ENCODE data around the gene ACSL1. TPM values are rescaled to one million over a fixed set of nuclear protein-coding genes. Genes with fewer than 3 reads are reported as not detected.
A peak's percentile ranks its signal among the peaks of the same experiment; 100 is the strongest.
"Not testable (repeated sequence)": the region's sequence is repeated elsewhere in the genome, so short reads cannot be mapped to it uniquely, and the experiment has no call there.

Gene ACSL1
- total RNA-seq, 1 experiment from 2014 or later = 56.3 TPM

DNA sequence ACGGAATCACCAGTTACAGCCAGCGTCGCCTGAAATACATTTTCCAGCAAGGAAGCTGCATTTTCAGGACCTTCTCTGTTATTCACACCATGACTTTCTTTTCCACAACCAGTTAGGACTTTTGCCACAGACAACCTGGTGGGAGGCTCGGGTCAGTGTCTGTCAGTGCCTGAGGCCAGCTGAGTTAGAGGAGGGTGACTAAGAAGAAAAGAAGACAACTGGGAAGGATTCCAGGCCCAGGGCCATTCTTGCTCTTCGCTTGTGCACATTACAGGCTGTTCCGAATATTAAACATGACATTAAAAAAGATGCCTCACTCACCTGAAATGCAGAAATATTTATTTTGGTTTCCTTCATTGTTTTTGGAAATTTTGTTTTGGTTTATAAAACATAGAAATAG is 70.5 kb downstream of the ACSL1 start:
- no peak for DNase-seq (ENCODE audit: low spot score)

DNA sequence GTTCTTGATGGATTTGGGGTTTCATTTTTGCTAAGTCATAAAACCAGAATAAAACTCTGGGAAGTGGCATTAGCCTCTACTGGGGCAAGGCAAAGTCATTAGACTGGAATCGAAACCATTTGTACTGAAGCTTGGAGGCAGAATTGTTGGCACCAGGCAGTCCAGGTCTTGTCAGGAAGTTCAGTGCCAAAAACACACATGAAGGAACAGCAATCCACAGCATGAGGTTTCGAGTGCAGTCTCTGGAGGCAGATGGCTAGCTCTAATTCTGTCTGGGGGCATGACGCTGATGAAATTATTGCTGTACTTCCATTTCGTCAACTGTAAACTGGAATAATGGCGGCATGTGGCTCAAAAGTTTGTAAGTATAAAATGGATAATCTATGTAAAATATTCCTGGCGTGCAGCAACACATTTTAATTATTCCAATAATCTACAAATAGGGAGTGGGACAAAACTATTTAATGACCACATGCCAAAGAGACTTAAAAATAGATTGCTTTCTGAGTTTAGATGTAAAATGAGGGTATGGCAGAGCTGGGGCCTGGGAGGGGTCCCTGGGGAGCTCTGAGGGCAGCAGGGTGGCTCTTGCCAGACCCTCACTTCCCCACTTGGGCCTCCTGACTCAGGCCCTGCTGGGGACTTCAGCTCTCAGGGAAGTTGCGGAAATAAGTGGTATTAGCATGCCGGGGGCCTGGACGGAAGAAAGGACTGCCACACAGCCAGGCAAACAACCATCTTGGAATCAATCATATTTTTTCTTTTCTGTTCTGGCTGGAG is 73.1 kb downstream of the ACSL1 start:
- no peak for DNase-seq (ENCODE audit: low spot score)

- no peak for DNase-seq (ENCODE audit: low spot score)
Observed at GRCh38 chr4:184751585-184751956, 74.2 kb downstream of the ACSL1 start.

- DNase-seq (ENCODE audit: low spot score) = no peak
Observed at GRCh38 chr4:184750926-184751584, 74.7 kb downstream of the ACSL1 start.

- DNase-seq (ENCODE audit: low spot score) = no peak
Observed at GRCh38 chr4:184748251-184748652, 77.5 kb downstream of the ACSL1 start.

- DNase-seq (ENCODE audit: low spot score) = no peak
Observed at GRCh38 chr4:184747034-184747830, 78.5 kb downstream of the ACSL1 start.

DNA sequence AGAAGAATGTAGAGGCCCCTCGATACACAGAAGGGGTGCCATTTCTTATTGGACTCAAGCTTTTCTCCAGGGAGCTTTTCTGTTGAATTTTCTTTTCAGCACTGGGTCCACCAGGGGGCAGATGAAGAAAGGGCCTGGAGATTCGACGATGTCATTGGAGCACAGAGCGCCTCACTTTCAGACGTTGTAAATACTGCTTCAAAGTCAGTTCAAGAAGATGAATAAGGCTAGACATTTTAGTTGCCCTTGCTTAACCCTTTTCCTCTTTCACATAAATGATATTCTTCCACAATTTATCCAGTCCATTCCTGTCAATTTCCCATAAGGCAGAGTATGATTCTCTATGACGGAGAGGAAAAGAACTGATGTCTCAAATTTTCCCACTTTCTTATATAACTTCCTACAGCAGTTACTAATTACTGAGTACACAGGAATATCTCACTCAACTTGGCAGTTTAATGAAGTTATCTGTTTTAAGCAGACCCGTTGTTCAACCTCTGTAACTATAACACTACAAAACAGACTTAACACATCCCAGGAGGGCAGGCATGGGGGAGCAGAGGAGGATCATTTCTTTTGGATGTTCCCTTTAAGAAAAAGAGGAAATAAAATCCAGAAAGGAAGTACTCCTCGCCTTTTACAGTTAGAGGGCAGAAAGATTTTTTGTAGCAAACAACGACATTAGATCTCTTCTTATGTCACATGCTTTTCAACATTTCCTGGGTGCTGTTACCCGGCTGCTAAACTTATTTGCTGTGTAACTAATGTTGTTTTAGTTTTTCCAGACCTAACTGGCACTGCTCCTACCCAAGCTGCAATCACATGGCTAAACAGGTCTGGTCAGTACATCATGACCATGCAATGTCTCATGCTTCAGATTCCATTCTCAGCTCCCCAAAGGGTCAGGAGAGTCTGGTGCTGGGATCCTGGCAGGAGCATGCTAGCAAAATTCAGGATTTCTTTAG is 79.7 kb downstream of the ACSL1 start:
- DNase-seq (ENCODE audit: low spot score) = peak; percentile 61

DNA sequence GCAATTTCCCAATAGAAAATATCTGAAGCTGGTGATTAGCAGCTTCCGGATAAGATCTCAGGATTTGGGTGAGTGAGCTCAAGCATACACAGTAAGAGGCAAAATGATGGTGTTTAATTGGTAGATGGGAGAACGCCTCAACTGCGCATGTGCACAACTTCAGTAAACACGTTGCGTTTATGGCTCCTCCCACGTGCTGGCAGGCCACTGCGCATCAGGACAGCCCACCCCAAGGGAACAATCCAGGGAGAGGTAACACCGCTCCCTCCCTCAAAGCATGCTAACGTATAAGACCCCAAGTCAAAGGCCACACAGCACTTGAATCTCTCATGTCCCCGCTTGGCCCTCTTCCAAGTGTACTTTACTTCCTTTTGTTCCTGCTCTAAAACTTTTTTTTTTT is 81.5 kb downstream of the ACSL1 start:
- DNase-seq (ENCODE audit: low spot score) = no peak

GRCh38 chr4:184743650-184744049 is 82.1 kb downstream of the ACSL1 start:
- DNase-seq (ENCODE audit: low spot score) = no peak

DNA sequence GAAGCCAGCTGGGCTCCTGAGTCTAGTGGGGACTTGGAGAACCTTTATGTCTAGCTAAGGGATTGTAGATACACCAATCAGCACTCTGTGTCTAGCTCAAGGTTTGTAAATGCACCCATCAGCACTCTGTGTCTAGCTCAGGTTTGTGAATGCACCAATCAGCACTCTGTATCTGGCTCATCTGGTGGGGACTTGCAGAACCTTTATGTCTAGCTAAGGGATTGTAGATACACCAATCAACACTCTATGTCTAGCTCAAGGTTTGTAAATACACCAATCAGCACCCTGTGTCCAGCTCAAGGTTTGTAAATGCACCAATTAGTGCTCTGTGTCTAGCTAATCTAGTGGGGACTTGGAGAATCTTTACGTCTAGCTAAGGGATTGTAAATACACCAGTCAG is 84.1 kb downstream of the ACSL1 start:
- not testable (repeated sequence) for DNase-seq (ENCODE audit: low spot score)

DNA sequence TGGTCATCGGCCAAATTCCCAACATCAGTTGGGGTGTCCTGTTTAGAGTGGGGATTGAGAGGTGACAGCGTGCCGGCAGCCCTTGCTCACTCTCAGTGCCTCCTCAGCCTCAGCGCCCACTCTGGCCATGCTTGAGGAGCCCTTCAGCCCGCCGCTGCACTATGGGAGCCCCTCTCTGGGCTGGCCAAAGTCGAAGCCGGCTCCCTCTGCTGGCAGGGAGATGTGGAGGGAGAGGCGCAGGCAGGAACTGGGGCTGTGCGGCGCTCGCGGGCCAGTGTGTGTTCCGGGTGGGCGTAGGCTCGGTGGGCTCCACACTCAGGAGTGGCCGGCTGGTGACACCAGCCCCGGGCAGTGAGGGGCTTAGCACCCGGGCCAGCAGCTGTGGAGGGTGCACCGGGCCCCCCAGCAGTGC is 84.8 kb downstream of the ACSL1 start:
- no peak for DNase-seq (ENCODE audit: low spot score)

GRCh38 chr4:184739575-184739974 is 86.2 kb downstream of the ACSL1 start:
- DNase-seq (ENCODE audit: low spot score) = not testable (repeated sequence)

- DNase-seq (ENCODE audit: low spot score) = no peak
Observed at GRCh38 chr4:184734758-184735157, 91.0 kb downstream of the ACSL1 start.

GRCh38 chr4:184733654-184734524 is 91.9 kb downstream of the ACSL1 start, which contains the start of gene CENPU:
TSS of gene CENPU (minus strand) at chr4:184734096. CDS start at chr4:184734062, 34 bp downstream.
- DNase-seq (ENCODE audit: low spot score) = peak; percentile 97

DNA sequence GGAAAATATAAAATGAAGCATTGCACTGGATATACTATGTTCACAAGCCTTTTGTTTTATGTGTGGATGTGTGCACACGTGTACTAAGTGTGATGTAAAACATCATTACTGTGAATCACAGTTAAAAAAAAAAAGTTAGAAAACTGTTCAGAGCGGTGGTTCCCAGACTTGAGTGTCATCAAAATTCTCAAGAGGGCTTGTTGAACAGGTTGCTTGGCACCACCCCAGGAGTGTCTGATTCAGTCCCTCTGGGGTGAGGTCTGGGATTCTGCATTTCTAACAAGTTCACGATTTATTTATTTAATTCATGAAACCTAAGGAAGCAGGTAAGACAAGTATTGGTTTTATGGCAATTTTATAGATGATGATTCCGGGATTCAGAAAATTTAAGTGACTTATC is 93.6 kb downstream of the ACSL1 start:
- no peak for DNase-seq (ENCODE audit: low spot score)

GRCh38 chr4:184731056-184731455 is 94.7 kb downstream of the ACSL1 start:
- no peak for DNase-seq (ENCODE audit: low spot score)

DNA sequence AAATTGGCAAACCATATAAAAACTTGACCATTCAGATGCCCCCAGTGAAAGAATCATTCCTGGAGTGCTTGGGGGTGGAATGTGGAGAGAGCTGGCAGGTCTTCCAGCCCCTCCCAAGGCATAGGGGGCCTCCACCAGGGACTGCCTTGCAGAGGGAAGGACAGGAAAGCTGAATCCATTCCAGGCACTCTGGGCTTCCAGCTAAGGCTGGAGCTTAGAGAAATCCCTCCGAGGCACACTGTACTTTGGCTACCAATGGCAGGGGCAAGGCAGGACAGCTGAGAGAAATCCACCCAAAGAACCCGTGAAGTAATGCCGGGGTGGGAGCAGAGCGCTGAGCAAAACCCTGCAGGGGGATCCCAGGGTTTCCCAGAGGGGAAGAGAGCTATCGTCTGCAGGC is 95.8 kb downstream of the ACSL1 start:
- no peak for DNase-seq (ENCODE audit: low spot score)

- DNase-seq (ENCODE audit: low spot score) = no peak
Observed at GRCh38 chr4:184728858-184729257, 96.9 kb downstream of the ACSL1 start.

DNA sequence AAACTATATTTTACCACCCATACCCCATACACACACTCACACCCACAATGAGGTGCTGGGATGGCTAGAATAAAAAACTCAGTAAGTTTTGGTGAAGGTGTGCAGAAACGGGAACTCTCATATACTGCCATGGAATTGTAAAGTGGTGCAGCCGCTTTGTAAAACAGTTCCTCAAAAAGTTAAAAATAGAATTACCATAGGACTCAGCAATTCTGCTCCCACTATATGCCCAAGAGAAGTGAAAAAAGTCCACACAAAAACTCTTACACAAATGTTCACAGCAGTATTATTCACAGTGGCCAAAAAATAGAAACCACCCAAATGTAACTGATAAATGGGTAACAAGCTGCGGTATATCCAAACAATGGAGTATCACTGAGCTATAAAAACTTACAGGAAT is 98.3 kb downstream of the ACSL1 start:
- DNase-seq (ENCODE audit: low spot score) = no peak

DNA sequence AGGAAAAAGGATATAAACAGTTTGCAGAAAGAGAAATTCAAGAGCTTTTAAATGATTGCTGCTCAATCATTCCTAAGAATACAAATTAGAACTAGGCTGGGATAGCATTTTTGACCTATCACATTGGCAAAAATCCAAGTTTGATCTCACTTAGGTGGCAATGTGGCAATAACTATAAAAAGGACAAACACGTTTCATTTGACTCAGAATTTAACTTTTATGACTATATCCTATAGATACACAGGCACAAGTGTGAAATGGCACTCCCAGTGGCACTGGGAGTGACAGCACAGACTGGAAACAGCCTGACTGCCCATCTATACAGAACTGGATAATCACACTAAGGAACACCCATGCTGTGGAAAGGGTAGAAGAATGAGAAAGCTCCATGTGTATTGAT is 103.0 kb downstream of the ACSL1 start:
- no peak for DNase-seq (ENCODE audit: low spot score)
